Pancreas (tissue), 10 donors: ENCODE measurements around the gene KDM1A. TPM values are rescaled to one million over a fixed set of nuclear protein-coding genes. Genes with fewer than 3 reads are reported as not detected.

ENCODE experiments used
- ATAC-seq, 4 donors: fragments of 200-7000 bp; cut with Tn5 transposase; one replicate each; pipeline versions ENCODE4 v1.8.0 to v1.9.1; 2020; ENCODE audit warnings: mild to moderate bottlenecking in 4 of 4, moderate library complexity in 4 of 4
- DNase-seq, 6 donors: peaks; one replicate each; pipeline ENCODE4 v3.0.0-alpha.2; 2020
- FAIRE-seq: peaks from 2 replicates; lab custom pipeline; 2012; peaks lifted over from hg19 to GRCh38; lab: Jason Lieb, UNC
- H3K27ac ChIP-seq, 4 donors: fragments of 200-600 bp; sonication (generic); 1 replicate in 3 of 4; 2 replicates in 1 of 4; pipeline versions ENCODE4 v1.5.0 to v1.8.0; 2020
- H3K27me3 ChIP-seq, 4 donors: fragments of 200-600 bp; one replicate each; pipeline ENCODE4 v1.8.0; 2021
- H3K36me3 ChIP-seq, 3 donors: fragments of 200-600 bp; sonication (generic) in 1 of 3; one replicate each; pipeline versions ENCODE4 v1.5.0 to v1.8.0; 2020 to 2021
- H3K4me1 ChIP-seq, 3 donors: fragments of 200-600 bp; one replicate each; pipeline ENCODE4 v1.8.0; 2021
- H3K4me3 ChIP-seq, 4 donors: fragments of 200-600 bp; sonication (generic) in 2 of 4; one replicate each; pipeline versions ENCODE4 v1.5.0 to v1.8.0; 2020 to 2021
- H3K9me3 ChIP-seq, 4 donors: fragments of 200-600 bp; one replicate each; pipeline ENCODE4 v1.8.0; 2021
- CTCF ChIP-seq, 4 donors: fragments of 200-600 bp; sonication (generic) in 3 of 4; IDR thresholded peaks; one replicate each; pipeline versions ENCODE4 v1.5.0 to v1.8.0; 2021; ENCODE audit warnings: antibody characterized with exemption in 4 of 4
- WGBS, 2 donors: extraction: QIAGEN DNeasy Blood & Tissue Kit; methylation state at CpG; one replicate each; pipeline ENCODE4 v1.1.7; 2013; 5-methylcytosine and 5-hydroxymethylcytosine counted together
- intact Hi-C, 3 donors: fragments of 100-400 bp; cut with DNase I; formaldehyde crosslinking; loops; one replicate each; pipeline versions ENCODE4 v1.11.1 to v1.14.2; 2022
- polyA plus RNA-seq, 2 donors: library from polyadenylated mRNA; stranded (reverse); fragments of 200-250 nt; gene quantifications; one replicate each; pipeline ENCODE4 v1.2.3, GENCODE V29; 2013
- total RNA-seq, 6 donors: library from RNA; stranded (reverse); fragmentation: NEBNext Ultra II Directional in 4 of 6; extraction: Animal tissue kit (Norgen Biotek cat#: 25700) in 4 of 6; gene quantifications; one replicate each; pipeline versions ENCODE4 v1.2.1 to v1.2.4, GENCODE V29; 2021 to 2023
- donor health status: healthy with polysubstance abuse.
- donor health status: DM: no; HTN: no; CAD: no; lungs with moderate emphysema.
- donor health status: DM: no; HTN: no; CAD: no.
- donor health status: control.
- donor health status: control.
- donor health status: Bipolar disorder and iron deficiency.
- donor health status: DM: yes; HTN: yes; CAD: no.
- donor health status: DM: no; HTN: no; CAD: no.
- donor health status: DM: no; HTN: no; CAD: no.
- donor health status: DM: yes; HTN: yes; CAD: no.

Gene KDM1A
- total RNA-seq (10 to 100 TPM; 20.6 to 31.9 (median 22.9) TPM), polyA plus RNA-seq (10 to 100 TPM; 13.7 to 30.0 TPM)

GRCh38 chr1:23019094-23019862 lies at the start of gene KDM1A:
Gene KDM1A, plus strand, starts transcription at chr1:23019468. Its CDS starts 129 bp downstream, at chr1:23019597.
- Histone ChIP-seq H3K4me1 (peaks cover 0 to 6% (median 0%) of the 10 kb centered on the region in 3 donors), H3K36me3 (no peaks in the 10 kb centered on the region), H3K4me3 (peak within 1 kb of the TSS; percentile 83 to 94 (median 88)), H3K27me3 (no peaks in the 10 kb centered on the region), H3K9me3 (no peaks in the 10 kb centered on the region), H3K27ac (peak within 1 kb of the TSS; percentile 75 to 89 (median 86))
- DNase-seq, result peak; percentile 96 to 99 (median 97)
- TF ChIP-seq CTCF (IDR thresholded peaks at IDR 0.05), result no peak
- FAIRE-seq, result peak; percentile 17
- WGBS, 2 donors, result 0 to 1% methylated on average over 79 to 85 of the region's 85 CpGs
- peak; percentile 95 to 99 (median 98) for ATAC-seq
- intact Hi-C loops, result no loop called here

- no peak overlapping the region for H3K27ac ChIP-seq
- H3K4me1 ChIP-seq, result no peaks in the 10 kb centered on the region
- no peaks in the 10 kb centered on the region for H3K9me3 ChIP-seq
- intact Hi-C loops, result loop anchor here in 1 of 3 donors (10.0 kb wide), 1 partner anchor 215 kb away; no protein-coding TSS in a partner anchor
- no peaks in the 10 kb centered on the region for H3K27me3 ChIP-seq
- WGBS, 2 donors, result 79 to 84% methylated on average over 2 of the region's 2 CpGs
- H3K4me3 ChIP-seq, result no peak overlapping the region
- DNase-seq (no peak), ATAC-seq (no peak), FAIRE-seq (no peak)
- no peaks in the 10 kb centered on the region for H3K36me3 ChIP-seq
- TF ChIP-seq CTCF (IDR thresholded peaks at IDR 0.05), result no peak
These were observed 49.2 kb upstream of the KDM1A start for GRCh38 chr1:22970096-22970495.

GRCh38 chr1:22971161-22971560 lies 48.1 kb upstream of the KDM1A start:
- TF ChIP-seq CTCF (IDR thresholded peaks at IDR 0.05), result no peak
- intact Hi-C loops, result loop anchor here in 1 of 3 donors (10.0 kb wide), 1 partner anchor 214 kb away; no protein-coding TSS in a partner anchor
- 47 to 53% methylated on average over 3 of the region's 3 CpGs for whole genome bisulfite sequencing, 2 donors
- Histone ChIP-seq H3K36me3 (no peaks in the 10 kb centered on the region), H3K9me3 (no peaks in the 10 kb centered on the region), H3K27ac (no peak overlapping the region), H3K4me3 (no peak overlapping the region), H3K27me3 (no peaks in the 10 kb centered on the region), H3K4me1 (no peaks in the 10 kb centered on the region)
- FAIRE-seq, result no peak
- DNase-seq, result no peak
- no peak for ATAC-seq

- TF ChIP-seq CTCF (IDR thresholded peaks at IDR 0.05), result no peak
- ATAC-seq (no peak), FAIRE-seq (no peak), DNase-seq (no peak)
- intact Hi-C loops, result loop anchor here in 1 of 3 donors (10.0 kb wide), 1 partner anchor 213 kb away; no protein-coding TSS in a partner anchor
- Histone ChIP-seq H3K9me3 (no peaks in the 10 kb centered on the region), H3K4me1 (no peaks in the 10 kb centered on the region), H3K36me3 (no peaks in the 10 kb centered on the region), H3K27ac (no peak overlapping the region), H3K4me3 (no peak overlapping the region), H3K27me3 (no peaks in the 10 kb centered on the region)
- 59 to 63% methylated on average over 5 of the region's 5 CpGs for WGBS, 2 donors
These were observed 47.5 kb upstream of the KDM1A start for GRCh38 chr1:22971611-22972405.
